Vagina (tissue), 2 donors: ENCODE data around the gene TMEM232.

Experiments
- CTCF ChIP-seq, 3 experiments: fragments of 450-650 bp in 2 of 3; fragments of 200-600 bp in 1 of 3; sonication (generic) in 1 of 3; IDR thresholded peaks; one replicate each; pipeline ENCODE4 v1.5.1; 2017 to 2019; ENCODE audit warnings: antibody characterized with exemption in 3 of 3, mild to moderate bottlenecking in 2 of 3, moderate library complexity in 2 of 3
- POLR2A ChIP-seq, 2 donors: fragments of 450-650 bp; IDR thresholded peaks; one replicate each; pipeline ENCODE4 v1.6.1; 2017; ENCODE audit warnings: antibody characterized with exemption in 2 of 2, mild to moderate bottlenecking in 2 of 2, moderate library complexity in 2 of 2

- TF ChIP-seq CTCF (IDR thresholded peaks at IDR 0.05), result no peak
- TF ChIP-seq POLR2A (IDR thresholded peaks at IDR 0.05), result no peak
These were observed 355.3 kb downstream of the TMEM232 start for GRCh38 chr5:110371011-110371724.
